CD4-positive, alpha-beta T cell (primary cell): Measurements from ENCODE around the gene CELA2B. TPM values are rescaled to one million over a fixed set of nuclear protein-coding genes. Genes with fewer than 3 reads are reported as not detected.
"Not testable (repeated sequence)": the region's sequence is repeated elsewhere in the genome, so short reads cannot be mapped to it uniquely, and the experiment has no call there.

Experiments used
- ATAC-seq: fragments of 200-7000 bp; cut with Tn5 transposase; one replicate; pipeline ENCODE4 v1.10.0; 2022; ENCODE audit warnings: mild to moderate bottlenecking; ENCODE audit not compliant: poor library complexity
- CTCF ChIA-PET: fragments of 350-600 bp; sonication (Branson Sonifier 250); formaldehyde crosslinking; loops from one replicate; lab custom pipeline; 2021; ENCODE audit warnings: antibody characterized with exemption, inconsistent platforms; lab: Charles Lee
- POLR2A ChIA-PET: fragments of 350-600 bp; sonication (Branson Sonifier 250); formaldehyde crosslinking; loops from one replicate; lab custom pipeline; 2021; ENCODE audit warnings: antibody characterized with exemption, inconsistent platforms; lab: Charles Lee
- DNase-seq, 14 experiments: peaks; one replicate each; pipeline ENCODE4 v3.0.0-alpha.2; 2013 to 2020; ENCODE audit warnings: mixed read lengths in 2 of 14
- H3K27ac ChIP-seq, 2 donors: one replicate each; pipeline versions ENCODE4 v1.5.1 to v1.7.0; 2013; ENCODE audit warnings: low read length in 2 of 2, low read depth in 1 of 2, mild to moderate bottlenecking in 1 of 2
- H3K27me3 ChIP-seq, 2 experiments: 1 replicate in 1 of 2; 2 replicates in 1 of 2; pipeline versions ENCODE4 v1.6.1 to v1.7.0; 2013; ENCODE audit warnings: low read length in 2 of 2, control low read depth in 1 of 2, mild to moderate bottlenecking in 1 of 2, moderate library complexity in 1 of 2; ENCODE audit not compliant: insufficient read depth in 2 of 2, control insufficient read depth in 1 of 2
- H3K36me3 ChIP-seq: one replicate; pipeline ENCODE4 v1.6.1; 2013; ENCODE audit warnings: low read length, control low read depth; ENCODE audit not compliant: insufficient read depth
- H3K4me1 ChIP-seq: one replicate; pipeline ENCODE4 v1.6.1; 2013; ENCODE audit warnings: low read length, control low read depth; ENCODE audit not compliant: insufficient read depth
- H3K4me3 ChIP-seq: one replicate; pipeline ENCODE4 v1.5.1; 2013; ENCODE audit warnings: mild to moderate bottlenecking, low read length, moderate library complexity
- H3K9me3 ChIP-seq, 2 experiments: 1 replicate in 1 of 2; 2 replicates in 1 of 2; pipeline versions ENCODE4 v1.6.1 to v1.7.0; 2013; ENCODE audit warnings: low read length in 2 of 2, mild to moderate bottlenecking in 2 of 2, control low read depth in 1 of 2, moderate library complexity in 1 of 2; ENCODE audit not compliant: control insufficient read depth in 1 of 2, insufficient read depth in 1 of 2
- H3K27ac Mint-ChIP-seq: one replicate; pipeline ENCODE4 v1.8.0; 2020; ENCODE audit warnings: mixed read lengths
- H3K27me3 Mint-ChIP-seq: one replicate; pipeline ENCODE4 v1.8.0; 2021; ENCODE audit warnings: mixed read lengths
- H3K36me3 Mint-ChIP-seq: one replicate; pipeline ENCODE4 v1.8.0; 2021; ENCODE audit warnings: low read depth, mixed read lengths
- H3K4me1 Mint-ChIP-seq: one replicate; pipeline ENCODE4 v1.8.0; 2021; ENCODE audit warnings: low read depth, mixed read lengths
- H3K4me3 Mint-ChIP-seq: one replicate; pipeline ENCODE4 v1.8.0; 2020; ENCODE audit warnings: mild to moderate bottlenecking, mixed read lengths
- H3K9me3 Mint-ChIP-seq: one replicate; pipeline ENCODE4 v1.8.0; 2020; ENCODE audit warnings: mixed read lengths
- CTCF ChIP-seq: fragments of 200-600 bp; IDR thresholded peaks from one replicate; pipeline ENCODE4 v1.8.0; 2022; ENCODE audit warnings: antibody characterized with exemption, mild to moderate bottlenecking
- intact Hi-C, 2 experiments: fragments of 100-400 bp; cut with DNase I in 1 of 2; cut with micrococcal nuclease in 1 of 2; formaldehyde crosslinking; loops; one replicate each; pipeline versions ENCODE4 v1.15.1 to v1.9.0; 2023 to 2025; cut with DNase I, micrococcal nuclease
- total RNA-seq, 174 experiments: library from RNA in 2 of 174; stranded (reverse) in 2 of 174; gene quantifications; one replicate each; pipeline ENCODE4 v1.2.3 and lab custom pipeline; 2021 to 2026

CELA2B gene
- total RNA-seq, 2 experiments from 2014 or later, result not detected

GRCh38 chr1:15471067-15471466 is 4.8 kb upstream of the CELA2B start:
- DNase-seq, H3K27ac ChIP-seq, CTCF ChIA-PET, H3K4me3 ChIP-seq, H3K4me1 ChIP-seq, H3K4me3 Mint-ChIP-seq, intact Hi-C loops, H3K36me3 ChIP-seq, ATAC-seq, H3K27me3 Mint-ChIP-seq, POLR2A ChIA-PET, H3K27ac Mint-ChIP-seq, H3K36me3 Mint-ChIP-seq, H3K4me1 Mint-ChIP-seq, H3K9me3 ChIP-seq, H3K9me3 Mint-ChIP-seq, H3K27me3 ChIP-seq: not testable (repeated sequence)

- H3K27me3 ChIP-seq, DNase-seq, H3K27me3 Mint-ChIP-seq, CTCF ChIA-PET, H3K4me1 ChIP-seq, H3K9me3 ChIP-seq, intact Hi-C loops, H3K4me1 Mint-ChIP-seq, H3K9me3 Mint-ChIP-seq, H3K27ac ChIP-seq, H3K4me3 ChIP-seq, H3K27ac Mint-ChIP-seq, H3K4me3 Mint-ChIP-seq, H3K36me3 ChIP-seq, H3K36me3 Mint-ChIP-seq, ATAC-seq: not testable (repeated sequence)
- POLR2A ChIA-PET, result interaction anchor here (0.6 kb wide), 1 partner anchor 49 kb away, joined by 3 read pairs; no protein-coding TSS in a partner anchor
These were observed 4.2 kb upstream of the CELA2B start for GRCh38 chr1:15471723-15472122.

- no peak overlapping the region for H3K27ac ChIP-seq
- no peak for DNase-seq
- intact Hi-C loops, result no loop called here
- no peak for ATAC-seq
- Mint-ChIP-seq H3K4me1 (no peaks in the 10 kb centered on the region), H3K27ac (no peak overlapping the region), H3K27me3 (no peaks in the 10 kb centered on the region), H3K4me3 (no peak overlapping the region), H3K9me3 (no peaks in the 10 kb centered on the region), H3K36me3 (no peaks in the 10 kb centered on the region)
- H3K9me3 ChIP-seq, result no peaks in the 10 kb centered on the region
- H3K4me1 ChIP-seq, result no peaks in the 10 kb centered on the region
- H3K36me3 ChIP-seq, result no peaks in the 10 kb centered on the region
- H3K4me3 ChIP-seq, result no peak overlapping the region
- CTCF ChIA-PET, result no interaction called here
- H3K27me3 ChIP-seq, result no peaks in the 10 kb centered on the region
- TF ChIP-seq CTCF, result no peak
- POLR2A ChIA-PET, result no interaction called here
These were observed 3.3 kb upstream of the CELA2B start for GRCh38 chr1:15472587-15472986.

GRCh38 chr1:15476927-15477326 is 1.0 kb downstream of the CELA2B start:
- H3K4me3 Mint-ChIP-seq, result no peak overlapping the region
- CTCF ChIA-PET, result no interaction called here
- no peak overlapping the region for H3K4me3 ChIP-seq

More at GRCh38 chr1:15476927-15477326, 1.0 kb downstream of the CELA2B start:
- H3K27me3 ChIP-seq, result no peaks in the 10 kb centered on the region
- Mint-ChIP-seq H3K27me3 (no peaks in the 10 kb centered on the region), H3K27ac (no peak overlapping the region), H3K9me3 (no peaks in the 10 kb centered on the region), H3K4me1 (no peaks in the 10 kb centered on the region), H3K36me3 (no peaks in the 10 kb centered on the region)
- no peak for TF ChIP-seq CTCF
- no peak overlapping the region for H3K27ac ChIP-seq
- no peak for ATAC-seq
- POLR2A ChIA-PET, result no interaction called here
- H3K9me3 ChIP-seq, result no peaks in the 10 kb centered on the region
- no peaks in the 10 kb centered on the region for H3K4me1 ChIP-seq
- intact Hi-C loops, result no loop called here
- H3K36me3 ChIP-seq, result no peaks in the 10 kb centered on the region
- no peak for DNase-seq
